ENCODE results near the gene CLIP1.
"Not testable (repeated sequence)": the region's sequence is repeated elsewhere in the genome, so short reads cannot be mapped to it uniquely, and the experiment has no call there.

CLIP1 gene

GRCh38 chr12:122311696-122312095 is 110.8 kb downstream of the CLIP1 start:
- no peak for DNase-seq (ENCODE audit: low read depth in 2 of 2)

GRCh38 chr12:122310626-122311333 is 111.7 kb downstream of the CLIP1 start:
- no peak for DNase-seq (ENCODE audit: low read depth in 2 of 2)

- DNase-seq (ENCODE audit: low read depth in 2 of 2): no peak
Observed at GRCh38 chr12:122309564-122310121, 112.8 kb downstream of the CLIP1 start.

- no peak for DNase-seq (ENCODE audit: low read depth in 2 of 2)
Observed at GRCh38 chr12:122308811-122309210, 113.7 kb downstream of the CLIP1 start.

GRCh38 chr12:122306407-122306806 is 116.1 kb downstream of the CLIP1 start:
- DNase-seq (ENCODE audit: low read depth in 2 of 2): no peak

GRCh38 chr12:122304924-122305323 is 117.5 kb downstream of the CLIP1 start:
- DNase-seq (ENCODE audit: low read depth in 2 of 2): no peak

GRCh38 chr12:122303068-122303467 is 119.4 kb downstream of the CLIP1 start:
- no peak for DNase-seq (ENCODE audit: low read depth in 2 of 2)

GRCh38 chr12:122298071-122298748 is 124.3 kb downstream of the CLIP1 start:
- DNase-seq (ENCODE audit: low read depth in 2 of 2): no peak

- no peak for DNase-seq (ENCODE audit: low read depth in 2 of 2)
Observed at GRCh38 chr12:122297494-122297893, 125.0 kb downstream of the CLIP1 start.

GRCh38 chr12:122295877-122296276 is 126.6 kb downstream of the CLIP1 start:
- no peak for DNase-seq (ENCODE audit: low read depth in 2 of 2)

- no peak for DNase-seq (ENCODE audit: low read depth in 2 of 2)
Observed at GRCh38 chr12:122293081-122293480, 129.4 kb downstream of the CLIP1 start.

- no peak for DNase-seq (ENCODE audit: low read depth in 2 of 2)
Observed at GRCh38 chr12:122291431-122291830, 131.0 kb downstream of the CLIP1 start.

GRCh38 chr12:122283680-122284079 is 138.8 kb downstream of the CLIP1 start:
- DNase-seq (ENCODE audit: low read depth in 2 of 2): no peak

- DNase-seq (ENCODE audit: low read depth in 2 of 2): no peak
Observed at GRCh38 chr12:122282061-122282460, 140.4 kb downstream of the CLIP1 start.

GRCh38 chr12:122276242-122276641 is 146.2 kb downstream of the CLIP1 start:
- no peak for DNase-seq (ENCODE audit: low read depth in 2 of 2)

- DNase-seq (ENCODE audit: low read depth in 2 of 2): no peak
Observed at GRCh38 chr12:122275459-122275858, 147.0 kb downstream of the CLIP1 start.

- peak; percentile 85 to 92 for DNase-seq (ENCODE audit: low read depth in 2 of 2)
Observed at GRCh38 chr12:122266230-122266901, 156.1 kb downstream of the CLIP1 start, which contains the start of gene VPS33A. VPS33A (minus strand) TSS chr12:122266494; CDS start chr12:122266408, 86 bp downstream.

GRCh38 chr12:122265886-122266229 is 156.6 kb downstream of the CLIP1 start:
- DNase-seq (ENCODE audit: low read depth in 2 of 2): peak in 1 of 2 donors; percentile 19

- DNase-seq (ENCODE audit: low read depth in 2 of 2): no peak
Observed at GRCh38 chr12:122265476-122265875, 157.0 kb downstream of the CLIP1 start.

- DNase-seq (ENCODE audit: low read depth in 2 of 2): not testable (repeated sequence)
Observed at GRCh38 chr12:122260735-122261134, 161.7 kb downstream of the CLIP1 start.

GRCh38 chr12:122258939-122259338 is 163.5 kb downstream of the CLIP1 start:
- DNase-seq (ENCODE audit: low read depth in 2 of 2): not testable (repeated sequence)

- DNase-seq (ENCODE audit: low read depth in 2 of 2): not testable (repeated sequence)
Observed at GRCh38 chr12:122258462-122258861, 164.0 kb downstream of the CLIP1 start.

Measured in stimulated activated CD4-positive, alpha-beta T cell treated with anti-CD3 and anti-CD28 coated beads, Interleukin-1b, Interleukin-23, amount 100 ng/mL, for 4 hours (primary cell).